Mesothelial cell of epicardium (in vitro differentiated cells): ENCODE data around the gene GHR. TPM values are rescaled to one million over a fixed set of nuclear protein-coding genes. Genes with fewer than 3 reads are reported as not detected.
"Not testable (repeated sequence)": the region's sequence is repeated elsewhere in the genome, so short reads cannot be mapped to it uniquely, and the experiment has no call there.

ENCODE experiments used
- DNase-seq, 2 experiments: peaks; one replicate each; pipeline ENCODE4 v3.0.0; 2021; ENCODE audit warnings: low spot score in 2 of 2; ENCODE audit not compliant: unreplicated experiment in 2 of 2
- H3K27ac Mint-ChIP-seq: 2 replicates; pipeline ENCODE4 v1.8.0; 2021; ENCODE audit warnings: mixed read lengths
- H3K27me3 Mint-ChIP-seq: 2 replicates; pipeline ENCODE4 v1.8.0; 2021; ENCODE audit warnings: low read depth, mixed read lengths
- H3K36me3 Mint-ChIP-seq: 2 replicates; pipeline ENCODE4 v1.8.0; 2021; ENCODE audit warnings: mixed read lengths
- H3K4me1 Mint-ChIP-seq: 2 replicates; pipeline ENCODE4 v1.8.0; 2021; ENCODE audit warnings: mixed read lengths
- H3K4me3 Mint-ChIP-seq: 2 replicates; pipeline ENCODE4 v1.8.0; 2021; ENCODE audit warnings: mild to moderate bottlenecking, moderate library complexity, mixed read lengths
- H3K9me3 Mint-ChIP-seq: 2 replicates; pipeline ENCODE4 v1.8.0; 2021; ENCODE audit warnings: mixed read lengths
- total RNA-seq: library from RNA; stranded (reverse); gene quantifications from 3 replicates; pipeline ENCODE4 v1.2.1, GENCODE V29; 2021
- TF ChIP-seq, protein P1 (sequence below): fragments of 200-600 bp; sonication (generic); IDR thresholded peaks from one replicate; pipeline ENCODE4 v1.5.0; 2021; ENCODE audit warnings: antibody characterized with exemption; ENCODE audit not compliant: unreplicated experiment

GHR gene
- total RNA-seq, 1 donor from 2014 or later, result 7.9 TPM

DNA sequence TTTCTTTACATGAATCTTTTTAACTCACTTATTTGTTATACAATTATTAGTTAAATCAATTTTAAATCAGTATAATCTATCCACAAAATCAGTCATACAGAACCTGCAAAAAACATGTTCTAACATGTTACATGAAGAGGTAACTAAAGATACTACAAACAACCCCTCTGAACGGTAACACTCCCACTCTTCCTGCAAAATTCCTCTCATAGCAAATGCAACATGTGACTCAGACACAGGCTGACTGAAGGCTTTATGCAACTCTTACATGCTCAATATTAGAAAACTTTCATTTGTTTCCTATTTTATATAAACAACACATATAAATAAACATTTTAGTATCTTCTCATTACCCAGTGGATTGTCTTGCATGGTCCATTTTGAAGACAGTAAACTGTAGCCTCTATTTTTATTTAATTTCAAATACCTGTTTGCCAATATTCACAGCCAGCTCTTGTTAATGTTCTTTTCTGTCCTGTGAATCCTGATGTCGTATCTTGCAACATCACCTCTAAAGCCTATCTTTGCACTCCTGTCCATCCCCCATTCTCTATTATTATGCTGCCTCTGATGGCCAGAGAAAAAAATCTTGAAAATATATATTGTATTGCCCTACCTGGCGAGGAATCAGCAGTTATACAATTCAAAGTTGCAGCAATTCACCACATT lies 232.9 kb downstream of the GHR start:
- H3K9me3 Mint-ChIP-seq, result peaks cover 5% of the 10 kb centered on the region
- TF ChIP-seq, protein P1, sequence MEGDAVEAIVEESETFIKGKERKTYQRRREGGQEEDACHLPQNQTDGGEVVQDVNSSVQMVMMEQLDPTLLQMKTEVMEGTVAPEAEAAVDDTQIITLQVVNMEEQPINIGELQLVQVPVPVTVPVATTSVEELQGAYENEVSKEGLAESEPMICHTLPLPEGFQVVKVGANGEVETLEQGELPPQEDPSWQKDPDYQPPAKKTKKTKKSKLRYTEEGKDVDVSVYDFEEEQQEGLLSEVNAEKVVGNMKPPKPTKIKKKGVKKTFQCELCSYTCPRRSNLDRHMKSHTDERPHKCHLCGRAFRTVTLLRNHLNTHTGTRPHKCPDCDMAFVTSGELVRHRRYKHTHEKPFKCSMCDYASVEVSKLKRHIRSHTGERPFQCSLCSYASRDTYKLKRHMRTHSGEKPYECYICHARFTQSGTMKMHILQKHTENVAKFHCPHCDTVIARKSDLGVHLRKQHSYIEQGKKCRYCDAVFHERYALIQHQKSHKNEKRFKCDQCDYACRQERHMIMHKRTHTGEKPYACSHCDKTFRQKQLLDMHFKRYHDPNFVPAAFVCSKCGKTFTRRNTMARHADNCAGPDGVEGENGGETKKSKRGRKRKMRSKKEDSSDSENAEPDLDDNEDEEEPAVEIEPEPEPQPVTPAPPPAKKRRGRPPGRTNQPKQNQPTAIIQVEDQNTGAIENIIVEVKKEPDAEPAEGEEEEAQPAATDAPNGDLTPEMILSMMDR, result no peak
- peak overlapping the region; percentile 28 for H3K4me3 Mint-ChIP-seq
- H3K27ac Mint-ChIP-seq, result peak overlapping the region; percentile 85
- H3K36me3 Mint-ChIP-seq, result peaks cover 4% of the 10 kb centered on the region
- H3K4me1 Mint-ChIP-seq, result peaks cover 18% of the 10 kb centered on the region
- H3K27me3 Mint-ChIP-seq, result no peaks in the 10 kb centered on the region
- DNase-seq, result no peak

DNA sequence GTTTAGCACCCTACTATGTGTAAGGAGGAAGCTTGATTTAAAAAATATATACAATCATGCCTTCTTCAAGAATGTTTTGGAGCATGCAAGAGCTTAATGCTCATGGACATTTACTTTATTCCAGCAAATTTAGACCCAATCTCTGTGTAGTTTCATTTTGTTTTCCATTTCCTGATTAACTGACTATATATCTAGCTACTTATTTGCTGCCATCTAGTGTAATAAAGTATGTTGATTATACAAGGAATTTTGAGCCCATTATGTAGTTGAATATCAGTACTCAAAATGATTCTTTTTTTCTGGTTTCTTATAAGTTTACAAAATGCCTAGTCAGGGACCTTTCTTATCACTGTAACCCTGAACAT lies 233.4 kb downstream of the GHR start:
- TF ChIP-seq, protein P1, result no peak
- Mint-ChIP-seq H3K4me1 (peaks cover 18% of the 10 kb centered on the region), H3K9me3 (peaks cover 8% of the 10 kb centered on the region), H3K4me3 (peak overlapping the region; percentile 28), H3K27ac (peak overlapping the region; percentile 85), H3K36me3 (peaks cover 5% of the 10 kb centered on the region), H3K27me3 (no peaks in the 10 kb centered on the region)
- no peak for DNase-seq

DNA sequence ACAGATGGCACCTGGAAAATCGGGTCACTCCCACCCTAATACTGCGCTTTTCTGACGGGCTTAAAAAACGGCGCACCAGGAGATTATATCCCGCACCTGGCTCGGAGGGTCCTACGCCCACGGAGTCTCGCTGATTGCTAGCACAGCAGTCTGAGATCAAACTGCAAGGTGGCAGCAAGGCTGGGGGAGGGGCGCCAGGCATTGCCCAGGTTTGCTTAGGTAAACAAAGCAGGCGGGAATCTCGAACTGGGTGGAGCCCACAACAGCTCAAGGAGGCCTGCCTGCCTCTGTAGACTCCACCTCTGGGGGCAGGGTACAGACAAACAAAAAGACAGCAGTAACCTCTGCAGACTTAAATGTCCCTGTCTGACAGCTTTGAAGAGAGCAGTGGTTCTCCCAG lies 236.6 kb downstream of the GHR start:
- DNase-seq, H3K36me3 Mint-ChIP-seq, H3K27me3 Mint-ChIP-seq, H3K27ac Mint-ChIP-seq, H3K4me3 Mint-ChIP-seq: not testable (repeated sequence)
- Mint-ChIP-seq H3K4me1 (peaks cover 14% of the 10 kb centered on the region), H3K9me3 (peaks cover 19% of the 10 kb centered on the region)

DNA sequence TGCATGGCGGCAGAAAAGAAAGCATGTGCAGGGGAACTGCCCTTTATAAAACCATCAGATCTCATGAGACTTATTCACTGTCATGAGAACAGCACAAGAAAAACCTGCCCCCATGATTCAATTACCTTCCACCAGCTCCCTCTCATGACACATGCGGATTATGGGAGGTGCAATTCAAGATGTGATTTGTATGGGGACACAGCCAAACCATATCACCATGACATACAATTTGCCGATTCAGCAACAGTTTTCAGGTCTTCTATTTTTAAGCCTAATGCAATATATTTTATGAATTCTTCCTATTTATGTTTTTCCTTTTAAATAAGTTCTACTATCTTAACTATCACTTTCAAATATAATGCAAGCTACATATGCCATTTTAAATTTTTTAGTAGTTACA lies 242.6 kb downstream of the GHR start:
- Mint-ChIP-seq H3K9me3 (peaks cover 27% of the 10 kb centered on the region), H3K36me3 (peaks cover 6% of the 10 kb centered on the region), H3K27ac (no peak overlapping the region), H3K27me3 (no peaks in the 10 kb centered on the region), H3K4me1 (no peaks in the 10 kb centered on the region), H3K4me3 (no peak overlapping the region)
- TF ChIP-seq, protein P1, result no peak
- DNase-seq, result no peak

DNA sequence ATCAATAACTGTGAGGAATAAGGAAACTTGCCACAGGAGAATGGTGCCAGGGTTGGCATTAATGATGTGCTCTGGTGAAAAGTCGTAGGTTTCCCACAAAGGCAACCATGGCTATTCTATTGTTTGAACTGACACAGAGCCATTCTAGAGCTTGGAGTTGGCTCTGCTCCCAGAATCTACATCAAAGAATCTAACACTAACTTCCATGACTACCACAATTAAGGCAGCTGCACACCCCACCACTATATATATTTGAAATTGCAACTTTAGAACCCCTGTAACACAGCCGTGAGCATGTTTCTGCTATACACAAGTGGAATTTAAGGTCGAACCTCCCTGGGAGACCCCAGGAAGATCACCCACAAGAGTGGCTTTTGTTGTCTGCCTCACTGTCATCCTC lies 243.6 kb downstream of the GHR start:
- Mint-ChIP-seq H3K36me3 (peaks cover 2% of the 10 kb centered on the region), H3K27me3 (no peaks in the 10 kb centered on the region)

DNA sequence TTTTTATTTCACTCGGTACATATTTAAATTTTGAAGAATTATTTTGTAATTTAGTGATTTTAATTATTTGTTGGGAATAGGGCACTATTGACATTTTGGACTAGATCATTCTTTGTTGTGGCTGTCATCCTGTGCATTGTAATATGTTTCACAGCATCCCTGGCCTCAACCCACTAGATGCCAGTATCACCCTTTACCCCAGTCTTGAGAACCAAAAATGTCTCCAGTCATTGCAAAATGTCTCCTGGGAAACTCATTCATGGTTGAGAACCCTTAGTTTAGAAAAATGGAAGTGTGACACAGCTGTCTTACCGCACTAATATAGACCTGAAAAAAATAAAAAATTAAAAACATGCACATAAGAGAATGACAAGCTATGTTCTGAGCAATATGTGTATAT lies 245.0 kb downstream of the GHR start:
- Mint-ChIP-seq H3K36me3 (peaks cover 2% of the 10 kb centered on the region), H3K27me3 (no peaks in the 10 kb centered on the region), H3K4me1 (no peaks in the 10 kb centered on the region), H3K4me3 (no peak overlapping the region), H3K9me3 (peaks cover 26% of the 10 kb centered on the region), H3K27ac (no peak overlapping the region)
- TF ChIP-seq, protein P1, result no peak
- DNase-seq, result no peak

More for the DNA sequence above, 243.6 kb downstream of the GHR start:
- DNase-seq, result no peak
- peaks cover 20% of the 10 kb centered on the region for H3K9me3 Mint-ChIP-seq
- no peak overlapping the region for H3K27ac Mint-ChIP-seq
- H3K4me1 Mint-ChIP-seq, result no peaks in the 10 kb centered on the region
- H3K4me3 Mint-ChIP-seq, result no peak overlapping the region
- TF ChIP-seq, protein P1, result no peak
